HG02571 (cell line): ENCODE data around the gene NADK.
"Not testable (repeated sequence)": the region's sequence is repeated elsewhere in the genome, so short reads cannot be mapped to it uniquely, and the experiment has no call there.

Source experiments
- ATAC-seq: cut with Tn5 transposase; IDR thresholded peaks from one replicate; pipeline ENCODE4 v1.9.1; 2021; ENCODE audit warnings: mild to moderate bottlenecking, moderate library complexity; ENCODE audit not compliant: unreplicated experiment

NADK gene

GRCh38 chr1:1715109-1715883 is 63.0 kb downstream of the NADK start:
- ATAC-seq: not testable (repeated sequence)

GRCh38 chr1:1707897-1708296 is 70.4 kb downstream of the NADK start:
- ATAC-seq: not testable (repeated sequence)

GRCh38 chr1:1707241-1707640 is 71.0 kb downstream of the NADK start:
- ATAC-seq: not testable (repeated sequence)

GRCh38 chr1:1705623-1706022 is 72.6 kb downstream of the NADK start:
- ATAC-seq: not testable (repeated sequence)

- ATAC-seq: not testable (repeated sequence)
Measured at GRCh38 chr1:1704284-1704957, 73.8 kb downstream of the NADK start.

GRCh38 chr1:1703796-1704195 is 74.5 kb downstream of the NADK start:
- no peak for ATAC-seq

- not testable (repeated sequence) for ATAC-seq
Measured at GRCh38 chr1:1702506-1702905, 75.8 kb downstream of the NADK start.
